Measurements from ENCODE around the gene PYDC1.

DNA sequence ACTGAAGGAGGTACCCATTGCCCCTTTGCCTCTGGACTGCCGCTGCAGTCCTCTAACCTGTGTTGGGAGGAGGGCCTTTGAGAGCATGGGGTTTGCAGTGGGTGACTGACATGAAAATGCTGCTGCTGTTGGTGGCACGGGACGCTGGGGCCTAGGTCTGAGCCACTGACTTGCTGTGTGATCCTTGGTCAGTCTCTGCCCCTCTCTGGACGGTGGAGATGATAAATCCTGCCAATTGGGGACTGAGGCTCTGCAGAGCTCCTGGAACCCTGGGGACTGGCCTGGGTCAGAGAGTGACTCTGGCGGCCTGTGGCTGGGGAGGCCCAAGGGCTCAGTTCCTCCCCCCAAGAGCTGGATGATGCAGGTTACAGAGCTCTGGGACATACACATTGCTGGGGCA, 6.1 kb upstream of the PYDC1 start:
- TF ChIP-seq, protein P1, sequence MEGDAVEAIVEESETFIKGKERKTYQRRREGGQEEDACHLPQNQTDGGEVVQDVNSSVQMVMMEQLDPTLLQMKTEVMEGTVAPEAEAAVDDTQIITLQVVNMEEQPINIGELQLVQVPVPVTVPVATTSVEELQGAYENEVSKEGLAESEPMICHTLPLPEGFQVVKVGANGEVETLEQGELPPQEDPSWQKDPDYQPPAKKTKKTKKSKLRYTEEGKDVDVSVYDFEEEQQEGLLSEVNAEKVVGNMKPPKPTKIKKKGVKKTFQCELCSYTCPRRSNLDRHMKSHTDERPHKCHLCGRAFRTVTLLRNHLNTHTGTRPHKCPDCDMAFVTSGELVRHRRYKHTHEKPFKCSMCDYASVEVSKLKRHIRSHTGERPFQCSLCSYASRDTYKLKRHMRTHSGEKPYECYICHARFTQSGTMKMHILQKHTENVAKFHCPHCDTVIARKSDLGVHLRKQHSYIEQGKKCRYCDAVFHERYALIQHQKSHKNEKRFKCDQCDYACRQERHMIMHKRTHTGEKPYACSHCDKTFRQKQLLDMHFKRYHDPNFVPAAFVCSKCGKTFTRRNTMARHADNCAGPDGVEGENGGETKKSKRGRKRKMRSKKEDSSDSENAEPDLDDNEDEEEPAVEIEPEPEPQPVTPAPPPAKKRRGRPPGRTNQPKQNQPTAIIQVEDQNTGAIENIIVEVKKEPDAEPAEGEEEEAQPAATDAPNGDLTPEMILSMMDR (conservative IDR thresholded peaks at IDR 0.05; ENCODE audit: low read length), result no peak
- no peak for TF ChIP-seq EZH2phosphoT487 (IDR thresholded peaks at IDR 0.05; ENCODE audit: borderline replicate concordance)
